HG03066 (cell line): ENCODE data around the gene PRPH.

Source experiments
- ATAC-seq: cut with Tn5 transposase; IDR thresholded peaks from one replicate; pipeline ENCODE4 v1.9.1; 2021; ENCODE audit warnings: low read depth; ENCODE audit not compliant: unreplicated experiment

Gene PRPH

GRCh38 chr12:49344486-49345050, 49.6 kb downstream of the PRPH start:
- no peak for ATAC-seq

GRCh38 chr12:49345051-49345824, 50.3 kb downstream of the PRPH start:
- no peak for ATAC-seq

- no peak for ATAC-seq
Measured at GRCh38 chr12:49345825-49346658, 51.1 kb downstream of the PRPH start.

GRCh38 chr12:49346659-49347310, 51.8 kb downstream of the PRPH start, which contains the start of gene DNAJC22:
TSS of gene DNAJC22 (plus strand) at chr12:49346888. CDS start at chr12:49348873, 1,985 bp downstream.
- no peak for ATAC-seq

- no peak for ATAC-seq
Measured at GRCh38 chr12:49347311-49348193, 52.6 kb downstream of the PRPH start.
